Kidney (tissue), 14 donors: Measurements from ENCODE around the gene TELO2. TPM values are rescaled to one million over a fixed set of nuclear protein-coding genes. Genes with fewer than 3 reads are reported as not detected.

Source experiments
- DNase-seq, 5 donors: peaks; one replicate each; pipeline ENCODE4 v3.0.0-alpha.2; 2013 to 2020
- FAIRE-seq: peaks from 2 replicates; lab custom pipeline; 2012; peaks lifted over from hg19 to GRCh38; lab: Jason Lieb, UNC
- H3K27ac ChIP-seq, 2 donors: one replicate each; pipeline ENCODE4 v1.7.0; 2013; ENCODE audit warnings: low read depth in 2 of 2, low read length in 2 of 2, inconsistent platforms in 1 of 2
- H3K27me3 ChIP-seq: one replicate; pipeline ENCODE4 v1.7.1; 2013; ENCODE audit warnings: low read length, inconsistent platforms; ENCODE audit not compliant: control insufficient read depth, insufficient read depth
- H3K36me3 ChIP-seq, 3 donors: one replicate each; pipeline versions ENCODE4 v1.7.0 to v1.7.1; 2013; ENCODE audit warnings: low read length in 3 of 3, control low read depth in 1 of 3, inconsistent platforms in 1 of 3; ENCODE audit not compliant: insufficient read depth in 3 of 3, control insufficient read depth in 2 of 3
- H3K4me1 ChIP-seq, 3 donors: one replicate each; pipeline versions ENCODE4 v1.7.0 to v1.7.1; 2013; ENCODE audit warnings: low read length in 3 of 3, inconsistent platforms in 1 of 3, low read depth in 1 of 3; ENCODE audit not compliant: control insufficient read depth in 2 of 3, insufficient read depth in 2 of 3
- H3K4me3 ChIP-seq, 3 donors: one replicate each; pipeline versions ENCODE4 v1.7.0 to v1.8.1; 2013; ENCODE audit warnings: low read length in 3 of 3, control low read depth in 1 of 3, inconsistent platforms in 1 of 3
- H3K9ac ChIP-seq, 3 donors: one replicate each; pipeline versions ENCODE4 v1.7.0 to v1.7.1; 2013; ENCODE audit warnings: low read length in 3 of 3, control low read depth in 1 of 3, inconsistent platforms in 1 of 3
- H3K9me3 ChIP-seq, 3 donors: one replicate each; pipeline versions ENCODE4 v1.7.0 to v1.7.1; 2013; ENCODE audit warnings: low read length in 3 of 3, control low read depth in 1 of 3, inconsistent platforms in 1 of 3; ENCODE audit not compliant: control insufficient read depth in 2 of 3, insufficient read depth in 1 of 3
- intact Hi-C: fragments of 100-400 bp; cut with DNase I; formaldehyde crosslinking; loops from one replicate; pipeline ENCODE4 v1.11.1; 2022
- polyA plus RNA-seq: library from polyadenylated mRNA; stranded (reverse); fragments of 350-450 nt; fragmentation: Illumina TruSeq; extraction: RNeasy Lipid Tissue Mini Kit (QIAGEN cat#74804); gene quantifications from one replicate; pipeline ENCODE4 v1.2.3, GENCODE V29; 2014; ENCODE audit warnings: low read depth, low replicate concordance; ENCODE audit not compliant: insufficient read depth
- total RNA-seq: library from RNA; stranded (reverse); fragmentation: NEBNext Ultra II Directional; extraction: Animal tissue kit (Norgen Biotek cat#: 25700); gene quantifications from one replicate; pipeline ENCODE4 v1.2.1, GENCODE V29; 2021
- TF ChIP-seq, protein P1 (sequence below): IDR thresholded peaks from 3 replicates; pipeline ENCODE4 v1.5.1; 2012; ENCODE audit warnings: mild to moderate bottlenecking, moderate library complexity, borderline replicate concordance; ENCODE audit not compliant: insufficient read depth; ENCODE audit errors: extremely low read depth
- donor health status: control.
- donor health status: control.
- donor health status: control.
- donor health status: control.
- donor health status: control.
- donor health status: DM: yes; HTN: yes; CAD: no.
- donor health status: Normal renal cell carcinoma (clear cell type).

The TELO2 gene
- total and polyA plus RNA-seq, 2 donors from 2014 or later, result 27.7 to 37.4 TPM

DNA sequence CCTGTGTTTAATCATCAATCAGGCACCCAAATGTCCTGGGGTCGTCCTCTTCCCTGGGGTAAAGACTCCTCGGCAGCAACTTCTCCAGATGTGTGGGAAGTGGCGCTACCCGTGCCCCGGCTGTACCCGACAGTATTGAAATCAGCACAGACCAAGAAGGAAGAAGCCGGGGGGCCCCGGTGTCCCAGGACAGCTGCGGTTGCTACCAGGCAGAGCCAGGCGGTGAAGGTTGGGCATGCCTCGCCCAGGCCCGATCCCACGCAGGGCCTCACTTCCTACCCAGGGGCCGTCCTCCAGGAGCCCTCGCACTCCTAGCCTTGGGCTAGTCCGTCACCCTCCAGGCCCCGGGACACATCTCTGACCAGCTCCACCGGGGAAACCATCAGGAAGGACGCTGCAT, 39.8 kb upstream of the TELO2 start:
- Histone ChIP-seq H3K27me3 (no peaks in the 10 kb centered on the region), H3K36me3 (peaks cover 0 to 14% (median 11%) of the 10 kb centered on the region in 3 donors), H3K4me3 (no peak overlapping the region), H3K27ac (no peak overlapping the region), H3K4me1 (no peaks in the 10 kb centered on the region), H3K9ac (no peak overlapping the region), H3K9me3 (no peaks in the 10 kb centered on the region)
- FAIRE-seq, result no peak
- TF ChIP-seq, protein P1, sequence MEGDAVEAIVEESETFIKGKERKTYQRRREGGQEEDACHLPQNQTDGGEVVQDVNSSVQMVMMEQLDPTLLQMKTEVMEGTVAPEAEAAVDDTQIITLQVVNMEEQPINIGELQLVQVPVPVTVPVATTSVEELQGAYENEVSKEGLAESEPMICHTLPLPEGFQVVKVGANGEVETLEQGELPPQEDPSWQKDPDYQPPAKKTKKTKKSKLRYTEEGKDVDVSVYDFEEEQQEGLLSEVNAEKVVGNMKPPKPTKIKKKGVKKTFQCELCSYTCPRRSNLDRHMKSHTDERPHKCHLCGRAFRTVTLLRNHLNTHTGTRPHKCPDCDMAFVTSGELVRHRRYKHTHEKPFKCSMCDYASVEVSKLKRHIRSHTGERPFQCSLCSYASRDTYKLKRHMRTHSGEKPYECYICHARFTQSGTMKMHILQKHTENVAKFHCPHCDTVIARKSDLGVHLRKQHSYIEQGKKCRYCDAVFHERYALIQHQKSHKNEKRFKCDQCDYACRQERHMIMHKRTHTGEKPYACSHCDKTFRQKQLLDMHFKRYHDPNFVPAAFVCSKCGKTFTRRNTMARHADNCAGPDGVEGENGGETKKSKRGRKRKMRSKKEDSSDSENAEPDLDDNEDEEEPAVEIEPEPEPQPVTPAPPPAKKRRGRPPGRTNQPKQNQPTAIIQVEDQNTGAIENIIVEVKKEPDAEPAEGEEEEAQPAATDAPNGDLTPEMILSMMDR, result no peak
- intact Hi-C loops, result no loop called here
- DNase-seq, result no peak

DNA sequence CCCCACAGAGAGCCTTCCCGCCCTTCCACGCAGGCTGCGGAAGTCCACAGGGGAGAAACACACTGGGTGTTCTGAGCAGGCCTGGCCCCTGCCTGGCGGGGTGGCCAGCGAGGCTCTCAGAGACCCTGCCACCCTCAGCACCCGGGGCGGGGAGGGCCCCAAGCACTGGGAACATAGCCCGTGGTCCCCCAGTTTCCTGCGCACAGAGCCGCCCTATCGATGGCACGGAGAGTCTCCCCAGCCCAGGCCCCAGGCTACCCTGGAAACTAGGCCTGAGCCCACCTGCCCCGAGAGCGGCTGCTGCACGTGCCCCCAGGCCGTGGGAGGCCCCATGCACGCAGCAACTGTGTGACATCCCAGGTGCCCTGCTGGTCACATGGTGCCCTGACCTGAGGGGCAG, 38.6 kb upstream of the TELO2 start:
- H3K36me3 ChIP-seq, result peaks cover 0 to 14% (median 12%) of the 10 kb centered on the region in 3 donors

DNA sequence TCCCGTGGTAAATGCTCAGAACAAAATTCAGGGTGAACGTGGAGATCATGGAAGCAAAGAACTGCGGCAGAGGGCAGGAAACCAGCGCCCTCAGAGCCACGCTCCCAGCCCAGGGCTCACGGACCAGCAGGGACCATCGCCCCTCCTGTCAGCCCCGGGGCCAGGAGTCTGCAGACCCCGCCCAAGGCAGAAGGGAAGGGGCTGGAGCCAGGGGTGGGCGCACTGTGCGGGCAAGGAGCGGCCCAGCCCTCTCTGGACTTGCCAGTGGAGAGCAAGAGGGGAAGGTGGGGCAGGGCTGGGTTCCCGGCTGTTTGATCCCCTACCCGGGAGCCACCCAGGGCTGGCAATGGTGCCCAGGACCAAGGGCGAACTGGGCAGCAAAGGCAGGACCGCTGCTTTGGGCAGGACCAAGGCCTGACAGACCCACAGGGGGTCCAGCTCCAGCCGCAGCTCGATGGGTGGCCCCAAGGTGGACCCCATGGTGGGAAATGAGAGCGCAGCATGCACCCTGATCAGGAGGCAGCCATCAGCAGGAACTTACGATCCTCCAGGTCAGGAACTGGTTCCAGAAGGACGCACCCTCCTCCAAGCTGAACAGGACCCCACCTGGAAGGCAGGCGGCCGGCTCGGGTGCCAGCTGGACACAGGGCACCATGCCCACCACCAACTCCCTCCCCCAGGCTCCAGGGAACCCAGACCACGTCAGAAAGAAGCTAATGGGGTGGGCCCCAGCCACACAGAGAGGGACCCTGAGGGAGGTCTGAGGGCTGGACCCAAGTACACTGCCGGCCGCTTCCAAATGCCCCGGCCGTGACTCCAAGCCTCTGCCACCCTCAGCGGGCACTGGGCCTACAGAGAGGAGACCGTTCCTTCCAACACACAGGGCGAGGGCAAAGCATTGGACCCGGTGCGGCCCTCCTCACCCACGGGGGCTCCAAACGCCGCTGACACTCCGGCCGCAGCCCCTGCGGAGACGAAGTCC, 37.7 kb upstream of the TELO2 start:
- Histone ChIP-seq H3K4me1 (no peaks in the 10 kb centered on the region), H3K9me3 (no peaks in the 10 kb centered on the region), H3K9ac (no peak overlapping the region), H3K4me3 (no peak overlapping the region), H3K27me3 (no peaks in the 10 kb centered on the region), H3K36me3 (peaks cover 0 to 18% (median 12%) of the 10 kb centered on the region in 3 donors), H3K27ac (no peak overlapping the region)
- FAIRE-seq (no peak), DNase-seq (no peak)
- intact Hi-C loops, result no loop called here
- TF ChIP-seq, protein P1, result no peak

More for the DNA sequence above, 38.6 kb upstream of the TELO2 start:
- Histone ChIP-seq H3K9me3 (no peaks in the 10 kb centered on the region), H3K27ac (no peak overlapping the region), H3K4me3 (no peak overlapping the region), H3K4me1 (no peaks in the 10 kb centered on the region), H3K9ac (no peak overlapping the region), H3K27me3 (no peaks in the 10 kb centered on the region)
- intact Hi-C loops, result no loop called here
- no peak for DNase-seq
- no peak for FAIRE-seq
- TF ChIP-seq, protein P1, result no peak
